Epithelial cell of proximal tubule (primary cell): Measurements from ENCODE around the gene ANAPC2. TPM values are rescaled to one million over a fixed set of nuclear protein-coding genes. Genes with fewer than 3 reads are reported as not detected.

Experiments used
- DNase-seq: peaks from one replicate; pipeline ENCODE4 v3.0.0-alpha.2; 2011; ENCODE audit warnings: low read depth
- H3K4me3 ChIP-seq: 2 replicates; pipeline ENCODE4 v1.5.1; 2011; ENCODE audit warnings: low read depth, mild to moderate bottlenecking, low read length
- total RNA-seq: library from RNA; depleted of rRNA; stranded (reverse); fragments of >200 nt; gene quantifications from 2 replicates; pipeline ENCODE4 v1.2.3, GENCODE V29; 2015
- TF ChIP-seq, protein P1 (sequence below): conservative IDR thresholded peaks from 2 replicates; pipeline ENCODE4 v1.5.1; 2012; ENCODE audit warnings: low read depth, mild to moderate bottlenecking, low read length

The ANAPC2 gene
- total RNA-seq, 1 donor from 2014 or later: 16.7 TPM

DNA sequence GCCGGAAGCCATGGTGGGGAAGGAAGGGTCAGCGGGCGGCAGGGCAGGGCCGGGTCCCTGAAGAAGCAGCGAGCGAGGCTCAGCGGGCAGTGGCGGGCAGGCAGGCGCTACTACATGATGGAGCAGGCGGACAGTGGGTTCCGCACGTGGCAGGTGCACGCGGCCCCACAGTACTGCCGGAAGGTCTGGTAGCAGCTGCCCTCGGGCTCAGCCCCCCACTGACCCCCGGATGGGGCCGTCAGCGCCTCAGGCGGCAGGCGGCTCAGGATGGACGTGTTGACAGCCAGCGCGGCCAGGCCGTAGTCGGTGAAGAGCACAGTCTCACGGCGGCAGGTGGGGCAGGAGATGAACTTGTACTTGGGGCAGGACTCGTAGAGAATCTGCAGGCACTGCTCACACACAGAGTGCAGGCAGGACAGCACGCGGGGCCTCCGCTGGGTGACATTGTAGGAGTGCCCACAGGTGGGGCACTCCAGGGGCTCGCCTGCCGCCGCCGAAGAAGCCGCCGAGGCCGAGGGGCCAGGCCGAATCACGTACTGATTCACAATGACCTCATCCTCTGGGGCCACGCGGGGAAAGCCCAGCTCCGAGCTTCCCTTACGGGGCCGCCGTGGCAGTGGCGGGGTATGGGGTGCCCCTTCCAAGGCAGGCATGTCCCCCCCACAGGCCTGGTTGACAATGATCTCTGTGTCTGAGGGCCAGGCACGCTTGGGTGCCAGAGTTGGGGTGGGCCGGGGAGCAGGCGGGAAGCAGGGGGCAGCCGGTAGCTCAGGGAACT lies 32.1 kb upstream of the ANAPC2 start:
- TF ChIP-seq, protein P1, sequence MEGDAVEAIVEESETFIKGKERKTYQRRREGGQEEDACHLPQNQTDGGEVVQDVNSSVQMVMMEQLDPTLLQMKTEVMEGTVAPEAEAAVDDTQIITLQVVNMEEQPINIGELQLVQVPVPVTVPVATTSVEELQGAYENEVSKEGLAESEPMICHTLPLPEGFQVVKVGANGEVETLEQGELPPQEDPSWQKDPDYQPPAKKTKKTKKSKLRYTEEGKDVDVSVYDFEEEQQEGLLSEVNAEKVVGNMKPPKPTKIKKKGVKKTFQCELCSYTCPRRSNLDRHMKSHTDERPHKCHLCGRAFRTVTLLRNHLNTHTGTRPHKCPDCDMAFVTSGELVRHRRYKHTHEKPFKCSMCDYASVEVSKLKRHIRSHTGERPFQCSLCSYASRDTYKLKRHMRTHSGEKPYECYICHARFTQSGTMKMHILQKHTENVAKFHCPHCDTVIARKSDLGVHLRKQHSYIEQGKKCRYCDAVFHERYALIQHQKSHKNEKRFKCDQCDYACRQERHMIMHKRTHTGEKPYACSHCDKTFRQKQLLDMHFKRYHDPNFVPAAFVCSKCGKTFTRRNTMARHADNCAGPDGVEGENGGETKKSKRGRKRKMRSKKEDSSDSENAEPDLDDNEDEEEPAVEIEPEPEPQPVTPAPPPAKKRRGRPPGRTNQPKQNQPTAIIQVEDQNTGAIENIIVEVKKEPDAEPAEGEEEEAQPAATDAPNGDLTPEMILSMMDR: no peak
- no peak for DNase-seq
- no peak overlapping the region for H3K4me3 ChIP-seq

DNA sequence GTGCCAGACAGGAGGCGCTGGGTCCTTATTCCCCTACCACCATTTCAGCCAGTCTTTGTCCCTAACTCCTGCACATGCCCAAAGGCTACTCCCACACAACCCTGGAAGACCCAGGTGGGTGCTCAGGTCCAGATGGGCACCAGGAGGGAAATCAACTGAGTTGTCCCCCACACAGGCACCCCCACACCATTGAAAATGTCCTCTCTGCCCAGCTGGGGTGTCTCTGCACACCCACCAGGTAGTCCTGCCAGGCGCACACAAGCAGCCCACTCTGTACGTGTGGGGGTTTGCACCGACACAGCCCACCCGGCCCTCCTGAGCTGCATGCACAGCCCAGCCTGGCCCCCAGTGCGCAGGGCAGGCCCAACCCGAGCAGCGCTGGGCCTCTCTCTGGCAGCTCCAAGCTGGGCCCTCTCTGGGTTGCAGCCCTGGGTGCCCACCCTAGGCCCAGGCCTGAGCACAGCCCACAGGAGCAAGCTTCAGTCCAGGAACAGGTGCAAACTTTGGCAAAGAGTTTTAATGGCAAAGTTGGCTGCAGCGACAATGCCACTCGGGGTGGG lies 31.5 kb upstream of the ANAPC2 start:
- no peak for DNase-seq
- TF ChIP-seq, protein P1: no peak
- H3K4me3 ChIP-seq: no peak overlapping the region

DNA sequence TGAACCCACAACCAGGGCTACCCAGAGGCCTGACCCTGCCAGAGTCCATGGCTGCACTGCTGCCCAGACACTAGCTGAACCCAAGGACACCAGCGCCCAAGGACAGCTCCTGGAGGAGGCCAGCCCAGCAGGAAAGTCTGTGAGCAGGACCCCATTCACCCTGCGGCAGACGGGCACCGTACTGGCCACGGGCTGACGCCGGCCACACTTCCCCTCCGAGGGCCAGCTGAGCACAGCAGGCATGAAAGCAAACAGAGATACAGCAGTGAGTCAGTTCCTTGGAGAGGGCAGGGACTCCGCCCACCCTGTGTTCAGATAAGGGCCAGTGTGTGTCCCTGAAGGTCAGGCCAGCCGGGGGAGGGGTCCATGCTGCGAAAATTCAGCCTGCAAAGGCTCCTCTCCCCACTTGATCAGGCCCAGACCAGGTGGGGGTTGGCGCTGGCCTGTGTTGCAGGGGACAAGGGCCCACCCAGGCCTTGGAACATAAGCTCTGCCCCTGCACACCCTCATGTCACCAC lies 30.5 kb upstream of the ANAPC2 start:
- DNase-seq: no peak
- TF ChIP-seq, protein P1: no peak

DNA sequence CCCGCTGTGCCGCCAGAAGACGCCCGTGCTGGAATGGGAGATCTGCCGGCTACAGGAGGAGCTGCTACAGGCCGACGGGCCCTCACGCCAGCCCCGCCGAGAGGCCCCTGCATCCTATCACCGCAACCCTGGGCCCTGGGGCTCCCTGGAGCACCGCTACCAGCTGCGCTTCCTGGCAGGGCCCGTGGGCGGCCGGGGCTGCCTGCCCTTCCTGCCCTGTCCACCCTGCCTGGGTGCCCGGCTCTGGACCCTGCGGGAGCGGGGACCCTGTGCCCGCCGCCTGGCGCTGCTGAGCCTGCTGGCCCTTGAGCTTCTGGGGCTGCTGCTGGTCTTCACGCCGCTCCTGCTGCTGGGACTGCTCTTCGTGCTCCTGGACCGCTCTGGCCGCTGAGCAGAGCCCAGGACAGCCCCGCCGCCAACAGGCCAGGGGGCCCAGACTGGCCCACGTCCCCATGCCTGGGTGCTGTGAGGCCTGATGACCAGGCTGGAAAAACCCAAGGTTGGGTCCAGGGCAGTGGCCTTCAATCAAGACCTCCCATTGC lies 29.9 kb upstream of the ANAPC2 start:
- TF ChIP-seq, protein P1: no peak
- H3K4me3 ChIP-seq: no peak overlapping the region
- no peak for DNase-seq

More for the DNA sequence above, 30.5 kb upstream of the ANAPC2 start:
- no peak overlapping the region for H3K4me3 ChIP-seq

DNA sequence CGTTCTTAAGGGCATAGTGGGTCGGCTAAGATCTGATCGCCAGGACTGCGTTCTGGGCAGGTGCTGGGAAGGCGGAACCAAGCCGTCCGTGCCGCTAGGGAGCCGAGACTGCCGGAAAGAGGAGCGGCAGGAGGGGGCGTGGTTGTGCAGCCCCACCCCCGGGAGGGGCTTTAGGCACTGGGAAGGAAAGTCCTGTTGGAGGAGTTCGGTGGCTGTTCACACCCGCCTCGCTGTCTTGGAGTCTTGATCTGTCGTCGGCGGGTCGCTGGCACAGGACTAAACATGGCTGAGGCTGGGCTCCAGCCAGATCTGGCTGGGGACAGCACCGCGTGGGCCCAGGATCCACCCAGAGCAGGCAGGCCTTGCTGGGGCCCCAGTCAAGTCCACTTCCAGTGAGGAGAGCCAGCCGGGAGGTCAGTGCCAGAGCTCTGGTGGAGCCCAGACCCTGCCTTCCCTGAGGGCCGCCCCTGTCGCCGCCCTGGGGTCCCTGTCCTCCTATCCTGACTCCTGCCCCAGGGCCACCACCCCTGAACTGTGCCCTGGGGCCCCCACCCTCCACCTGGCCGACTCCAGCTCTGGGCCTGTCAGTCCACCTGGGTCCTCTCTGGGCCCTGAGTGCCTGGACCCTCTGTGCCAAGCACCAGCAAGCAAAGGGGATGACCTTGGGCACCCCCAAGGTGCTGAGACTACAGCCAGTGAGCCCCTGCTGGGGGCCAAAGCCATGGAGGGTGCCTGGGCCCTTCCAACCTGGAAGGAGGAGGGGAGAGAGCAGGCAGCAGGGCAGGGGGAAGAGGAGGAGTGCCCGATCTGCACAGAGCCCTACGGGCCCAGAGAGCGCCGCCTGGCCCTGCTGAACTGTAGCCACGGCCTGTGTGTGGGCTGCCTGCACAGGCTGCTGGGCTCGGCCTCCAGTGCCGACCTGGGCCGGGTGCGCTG lies 29.2 kb upstream of the ANAPC2 start:
- TF ChIP-seq, protein P1: no peak
- H3K4me3 ChIP-seq: peak overlapping the region; percentile 50
- DNase-seq: no peak

DNA sequence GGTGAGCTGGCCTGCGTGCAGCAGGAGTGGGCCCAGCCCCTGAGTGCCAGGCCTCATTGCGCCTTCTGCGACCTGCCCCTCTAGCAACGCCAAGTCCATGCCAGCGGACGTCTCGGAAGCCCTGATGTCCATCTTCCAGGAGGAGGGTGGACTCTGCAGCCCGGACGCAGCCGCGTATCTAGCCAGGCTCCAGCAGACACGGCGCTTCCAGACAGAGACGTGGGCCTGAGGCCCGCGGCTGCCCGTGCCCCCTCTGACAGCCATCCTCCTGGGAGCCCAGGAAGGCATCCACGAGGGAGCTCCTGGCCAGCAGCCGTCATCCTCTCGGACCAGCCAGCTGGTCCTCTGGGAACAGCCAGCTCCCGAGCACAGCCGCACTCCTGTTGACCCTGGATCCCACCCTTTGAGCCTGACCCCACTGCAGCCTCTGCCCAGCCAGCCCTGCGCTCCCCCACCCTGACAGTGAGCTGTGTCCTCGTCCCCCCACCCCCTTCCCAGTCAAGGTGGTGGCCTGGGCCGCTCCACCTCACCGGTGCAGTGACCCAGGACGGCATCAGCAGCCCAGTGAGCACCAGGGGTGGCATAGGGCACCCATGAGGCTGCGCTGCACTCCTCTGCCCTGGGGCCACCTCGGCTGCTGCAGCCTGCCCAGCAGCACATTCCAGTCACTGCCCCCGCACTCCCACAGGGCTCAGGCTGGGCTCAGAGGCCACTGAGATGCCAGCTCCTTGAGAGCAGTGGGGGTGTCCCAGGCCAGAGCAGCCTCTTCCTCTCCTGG lies 28.0 kb upstream of the ANAPC2 start:
- no peak for DNase-seq
- no peak overlapping the region for H3K4me3 ChIP-seq
- TF ChIP-seq, protein P1: no peak
